Stimulated activated CD8-positive, alpha-beta memory T cell treated with anti-CD3 and anti-CD28 coated beads, Interleukin-12 subunit alpha, Interleukin-12 subunit beta, amount 100 ng/mL, for 4 hours (primary cell): ENCODE data around the gene APH1A.
A peak's percentile ranks its signal among the peaks of the same experiment; 100 is the strongest.
"Not testable (repeated sequence)": the region's sequence is repeated elsewhere in the genome, so short reads cannot be mapped to it uniquely, and the experiment has no call there.

ENCODE experiments used
- DNase-seq: peaks from one replicate; pipeline ENCODE4 v3.0.0-alpha.2; 2020; ENCODE audit warnings: low read depth

The APH1A gene

GRCh38 chr1:150268705-150269403 is at the start of gene APH1A:
APH1A (minus strand) TSS chr1:150269016; CDS start chr1:150268810, 206 bp downstream.
- peak; percentile 81 for DNase-seq

DNA sequence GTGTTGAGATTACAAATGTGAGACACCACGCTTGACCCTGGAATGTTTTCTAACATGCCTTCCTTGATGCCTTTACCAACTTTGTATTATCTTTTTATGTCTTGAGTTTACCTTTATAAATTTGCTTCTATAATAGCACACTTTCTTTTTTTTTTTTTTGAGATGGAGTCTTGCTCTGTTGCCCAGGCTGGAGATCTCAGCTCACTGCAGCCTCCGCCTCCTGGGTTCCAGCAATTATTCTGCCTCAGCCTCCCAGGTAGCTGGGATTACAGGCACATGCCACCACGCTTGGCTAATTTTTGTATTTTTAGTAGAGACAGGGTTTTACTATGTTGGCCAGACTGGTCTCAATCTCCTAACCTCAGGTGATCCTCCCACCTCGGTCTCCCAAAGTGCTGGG is 45.9 kb upstream of the APH1A start:
- DNase-seq: not testable (repeated sequence)

DNA sequence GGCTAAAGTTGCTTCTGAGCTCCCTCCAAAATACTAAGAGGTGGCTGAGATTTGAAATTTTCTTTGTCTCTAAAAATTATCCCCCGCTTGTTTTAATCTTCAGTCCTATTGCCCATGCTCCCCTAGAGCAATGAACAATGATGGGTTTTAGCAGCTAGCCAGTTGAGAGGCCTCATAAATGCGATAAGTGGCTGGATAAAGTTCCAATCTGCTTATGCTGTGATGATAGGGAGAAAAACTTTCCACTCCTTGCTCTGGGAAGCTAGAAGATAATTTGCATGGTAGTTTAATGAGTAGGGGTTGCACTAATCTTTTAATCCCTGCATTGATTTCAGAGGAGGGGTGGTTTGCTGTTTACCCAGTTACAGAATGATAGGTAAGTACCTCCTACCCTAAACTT is 42.9 kb upstream of the APH1A start:
- no peak for DNase-seq

- no peak for DNase-seq
Measured at GRCh38 chr1:150309758-150310508, 41.1 kb upstream of the APH1A start.

- not testable (repeated sequence) for DNase-seq
Measured at GRCh38 chr1:150308585-150308984, 39.8 kb upstream of the APH1A start.

DNA sequence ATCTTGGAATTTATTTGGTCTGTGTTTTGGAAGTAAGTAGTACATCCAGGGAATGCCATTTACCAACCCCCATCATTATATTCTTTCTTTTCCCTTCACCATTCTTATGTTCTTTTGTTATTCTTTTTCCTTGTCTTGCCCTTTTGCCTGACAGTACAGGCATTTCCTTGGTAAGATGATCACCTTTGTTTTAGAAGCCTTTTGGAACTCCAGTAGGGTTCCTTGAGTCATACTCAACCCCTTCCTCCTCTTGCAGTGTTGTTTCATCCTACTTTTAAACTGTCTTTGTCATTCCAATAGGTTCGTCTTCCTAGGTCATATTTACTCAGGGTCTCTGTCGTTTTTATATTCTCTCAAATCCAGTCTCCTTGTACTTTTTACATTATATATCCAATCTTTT is 34.1 kb upstream of the APH1A start:
- DNase-seq: no peak

GRCh38 chr1:150302338-150302737 is 33.5 kb upstream of the APH1A start:
- no peak for DNase-seq

GRCh38 chr1:150299716-150300115 is 30.9 kb upstream of the APH1A start:
- no peak for DNase-seq

- no peak for DNase-seq
Measured at GRCh38 chr1:150295476-150295875, 26.7 kb upstream of the APH1A start.

GRCh38 chr1:150293433-150294253 is 24.8 kb upstream of the APH1A start, which contains the start of gene MRPS21:
MRPS21 (plus strand) TSS chr1:150293861; CDS start chr1:150294367, 506 bp downstream.
- peak; percentile 71 for DNase-seq

GRCh38 chr1:150288822-150289221 is 20.0 kb upstream of the APH1A start:
- DNase-seq: no peak

DNA sequence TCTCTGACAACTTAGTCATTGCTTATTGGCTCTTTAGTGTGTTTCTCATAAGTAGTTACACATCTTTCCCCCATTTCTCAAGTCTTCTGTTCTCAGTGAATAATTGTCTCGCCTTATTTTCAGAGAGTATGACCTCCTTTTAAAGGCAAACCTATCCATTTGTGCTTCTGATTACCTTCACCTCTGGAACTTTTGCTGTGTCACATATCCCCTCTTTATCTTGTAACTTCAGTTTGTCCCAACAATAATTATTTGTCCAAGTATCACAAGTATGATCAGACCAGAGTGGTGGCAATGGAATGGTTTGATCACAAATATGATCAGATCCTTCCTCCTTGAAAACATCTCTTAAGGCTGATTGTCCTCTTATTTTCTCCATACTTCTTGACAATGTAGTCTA is 19.6 kb upstream of the APH1A start:
- no peak for DNase-seq

GRCh38 chr1:150283260-150283659 is 14.4 kb upstream of the APH1A start:
- DNase-seq: no peak

- DNase-seq: no peak
Measured at GRCh38 chr1:150282558-150282958, 13.7 kb upstream of the APH1A start.

DNA sequence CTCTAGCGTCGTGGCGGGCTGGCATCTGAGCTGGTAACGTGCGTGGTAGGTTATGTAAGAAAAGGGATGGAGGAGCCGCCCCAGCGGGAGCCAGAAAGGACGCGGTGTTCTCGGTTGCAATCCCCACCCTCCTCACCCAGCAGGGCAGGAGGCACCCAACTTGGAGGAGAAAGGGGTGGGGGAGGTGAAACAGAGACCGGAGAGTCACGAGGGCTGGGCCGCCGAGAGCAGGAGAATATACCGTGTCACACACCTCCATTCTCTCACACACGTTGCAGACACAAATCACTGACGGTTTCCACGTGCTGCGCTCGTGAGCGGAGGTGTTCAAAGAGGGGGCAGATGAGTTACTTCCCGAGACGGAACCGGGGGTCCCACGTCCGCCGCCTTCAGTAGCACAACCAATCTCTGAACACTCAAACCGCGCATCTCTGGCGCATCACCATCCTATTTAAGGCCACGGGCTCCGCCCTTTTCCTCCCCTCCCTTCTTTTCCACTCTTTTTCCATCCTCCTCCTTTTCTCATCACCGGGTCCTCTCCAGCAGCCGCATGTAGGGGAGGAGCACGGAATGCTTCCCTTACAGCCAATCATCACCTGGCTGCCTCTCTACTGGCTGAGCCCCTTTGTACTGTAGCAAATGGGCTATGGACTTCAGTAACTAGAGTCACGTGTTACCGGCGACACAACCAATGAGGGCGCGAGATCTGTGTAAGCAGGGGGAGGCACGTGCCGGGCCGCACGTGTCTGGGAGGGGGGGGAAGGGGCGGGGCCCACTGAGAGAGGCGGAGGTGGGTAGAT is 13.1 kb upstream of the APH1A start, which contains the start of gene CIART:
Gene CIART, plus strand, starts transcription at position 797 of the 800 bp plus-strand sequence. CDS start 714 bp downstream, outside the sequence.
- peak; percentile 64 for DNase-seq

GRCh38 chr1:150281221-150281757 is 12.5 kb upstream of the APH1A start:
- DNase-seq: peak; percentile 34

GRCh38 chr1:150280138-150280707 is 11.4 kb upstream of the APH1A start:
- DNase-seq: no peak

DNA sequence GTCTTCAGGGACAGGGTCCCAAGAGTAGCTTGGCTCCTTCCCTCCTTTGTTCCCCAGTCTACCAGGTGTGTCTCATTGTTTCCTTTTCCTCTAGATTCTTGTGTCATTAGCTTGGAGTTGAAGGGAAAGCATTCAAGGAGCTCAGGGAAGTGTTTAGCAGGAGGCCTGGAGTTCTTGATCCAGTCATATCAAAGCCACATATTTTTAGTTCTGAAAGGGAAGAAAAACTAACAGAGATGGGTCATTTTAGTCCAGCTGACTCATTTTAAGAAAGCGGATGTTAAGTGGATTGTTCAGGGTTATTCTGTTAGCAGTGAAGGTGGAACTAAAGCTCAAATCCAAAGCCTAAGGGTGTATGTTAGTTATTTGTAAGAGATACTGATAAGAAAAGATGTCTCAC is 4.5 kb upstream of the APH1A start:
- DNase-seq: no peak

- no peak for DNase-seq
Measured at GRCh38 chr1:150271291-150271959, 2.6 kb upstream of the APH1A start.

DNA sequence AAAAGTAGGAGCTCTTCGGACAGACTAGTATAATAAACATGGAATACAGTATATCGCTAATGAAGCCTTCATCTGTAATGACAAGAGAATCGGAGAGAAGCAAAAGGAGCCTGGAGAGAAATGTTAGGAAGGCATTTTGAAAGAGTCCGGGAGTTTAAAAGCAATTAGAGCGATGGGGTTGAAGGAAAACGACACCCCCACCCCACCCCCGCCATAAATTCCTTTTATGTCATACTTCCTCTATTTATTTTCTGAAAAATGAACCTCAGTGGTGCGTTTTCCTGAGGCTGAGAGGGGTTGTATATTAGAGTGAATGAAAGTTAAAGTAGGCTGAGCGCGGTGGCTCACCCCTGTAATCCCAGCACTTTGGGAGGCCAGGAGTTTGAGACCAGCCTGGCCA is 635 bp upstream of the APH1A start:
- no peak for DNase-seq
